ENCODE measurements around the gene PPP1R16B.

Gene PPP1R16B

GRCh38 chr20:38835792-38836191 lies 30.3 kb downstream of the PPP1R16B start:
- CTCF ChIA-PET = interaction anchor here (2.0 kb wide), 1 partner anchor 45 kb away, joined by 9 read pairs; no protein-coding TSS in a partner anchor
- Histone ChIP-seq H3K4me1 (ENCODE audit: control insufficient read depth, insufficient read depth, low read length) (no peaks in the 10 kb centered on the region), H3K9me3 (ENCODE audit: control insufficient read depth, insufficient read depth, low read depth, low read length) (no peaks in the 10 kb centered on the region), H3K4me3 (ENCODE audit: low read depth, low read length) (no peak overlapping the region), H3K27ac (ENCODE audit: extremely low read depth, low read depth, low read length) (no peak overlapping the region), H3K36me3 (ENCODE audit: control insufficient read depth in 2 of 2, insufficient read depth in 1 of 2, low read length in 2 of 2) (no peaks in the 10 kb centered on the region)
- TF ChIP-seq ZNF433 (tag by site-specific recombination; IDR thresholded peaks at IDR 0.05; ENCODE audit: low read depth) = no peak
- no peak for TF ChIP-seq GLIS2 (tag by site-specific recombination; IDR thresholded peaks at IDR 0.05)
- no peak for TF ChIP-seq KLF16 (tag by site-specific recombination; IDR thresholded peaks at IDR 0.05)
- no peak for TF ChIP-seq ZNF48 (tag by site-specific recombination; IDR thresholded peaks at IDR 0.05)
- TF ChIP-seq ZNF776 (tag by site-specific recombination; IDR thresholded peaks at IDR 0.05; ENCODE audit: borderline replicate concordance) = no peak
- no peak for TF ChIP-seq ZNF335 (tag by site-specific recombination; conservative IDR thresholded peaks at IDR 0.05)
- TF ChIP-seq HOXA7 (CRISPR knock-in tag; IDR thresholded peaks at IDR 0.05; ENCODE audit: borderline replicate concordance) = no peak
- TF ChIP-seq ZNF324 (tag by site-specific recombination; IDR thresholded peaks at IDR 0.05) = no peak
- POLR2A ChIA-PET = no interaction called here

- ChIA-PET CTCF (no interaction called here), POLR2A (no interaction called here)
- TF ChIP-seq ZNF324 (tag by site-specific recombination; IDR thresholded peaks at IDR 0.05) (no peak), ZFP41 (tag by site-specific recombination; IDR thresholded peaks at IDR 0.05; ENCODE audit: borderline replicate concordance) (no peak), YY2 (tag by site-specific recombination; IDR thresholded peaks at IDR 0.05) (no peak), ZNF416 (tag by site-specific recombination; IDR thresholded peaks at IDR 0.05) (no peak), IKZF3 (tag by site-specific recombination; IDR thresholded peaks at IDR 0.05) (no peak), ZNF214 (tag by site-specific recombination; IDR thresholded peaks at IDR 0.05; ENCODE audit: borderline replicate concordance) (no peak), ZNF366 (tag by site-specific recombination; conservative IDR thresholded peaks at IDR 0.05) (no peak)
- Histone ChIP-seq H3K4me1 (ENCODE audit: control insufficient read depth, insufficient read depth, low read length) (no peaks in the 10 kb centered on the region), H3K9me3 (ENCODE audit: control insufficient read depth, insufficient read depth, low read depth, low read length) (no peaks in the 10 kb centered on the region), H3K27ac (ENCODE audit: extremely low read depth, low read depth, low read length) (no peak overlapping the region), H3K36me3 (ENCODE audit: control insufficient read depth in 2 of 2, insufficient read depth in 1 of 2, low read length in 2 of 2) (no peaks in the 10 kb centered on the region), H3K4me3 (ENCODE audit: low read depth, low read length) (no peak overlapping the region)
Observed at GRCh38 chr20:38836991-38837390, 31.5 kb downstream of the PPP1R16B start.

- no peaks in the 10 kb centered on the region for H3K4me1 ChIP-seq (ENCODE audit: control insufficient read depth, insufficient read depth, low read length)
Observed at GRCh38 chr20:38838326-38838725, 32.8 kb downstream of the PPP1R16B start.

GRCh38 chr20:38839563-38839962 lies 34.1 kb downstream of the PPP1R16B start:
- Histone ChIP-seq H3K9me3 (ENCODE audit: control insufficient read depth, insufficient read depth, low read depth, low read length) (no peaks in the 10 kb centered on the region), H3K27ac (ENCODE audit: extremely low read depth, low read depth, low read length) (no peak overlapping the region), H3K36me3 (ENCODE audit: control insufficient read depth in 2 of 2, insufficient read depth in 1 of 2, low read length in 2 of 2) (no peaks in the 10 kb centered on the region), H3K4me1 (ENCODE audit: control insufficient read depth, insufficient read depth, low read length) (no peaks in the 10 kb centered on the region), H3K4me3 (ENCODE audit: low read depth, low read length) (no peak overlapping the region)
- POLR2A ChIA-PET = no interaction called here
- CTCF ChIA-PET = interaction anchor here (0.8 kb wide), 1 partner anchor 34 kb away, joined by 5 read pairs; the partner anchor contains the start of gene PPP1R16B
- TF ChIP-seq ZBTB10 (tag by site-specific recombination; IDR thresholded peaks at IDR 0.05) = no peak
- peak; percentile 52 for TF ChIP-seq ZNF146 (tag by site-specific recombination; IDR thresholded peaks at IDR 0.05)

More at GRCh38 chr20:38838326-38838725, 32.8 kb downstream of the PPP1R16B start:
- Histone ChIP-seq H3K4me3 (ENCODE audit: low read depth, low read length) (no peak overlapping the region), H3K9me3 (ENCODE audit: control insufficient read depth, insufficient read depth, low read depth, low read length) (no peaks in the 10 kb centered on the region), H3K36me3 (ENCODE audit: control insufficient read depth in 2 of 2, insufficient read depth in 1 of 2, low read length in 2 of 2) (no peaks in the 10 kb centered on the region), H3K27ac (ENCODE audit: extremely low read depth, low read depth, low read length) (no peak overlapping the region)
- POLR2A ChIA-PET = no interaction called here
- CTCF ChIA-PET = no interaction called here
- TF ChIP-seq ZNF626 (tag by site-specific recombination; IDR thresholded peaks at IDR 0.05) (no peak), ZFHX2 (tag by site-specific recombination; conservative IDR thresholded peaks at IDR 0.05) (peak; percentile 44; the same call in 1 of the 2 replicates), HOXD13 (CRISPR knock-in tag; IDR thresholded peaks at IDR 0.05; ENCODE audit: borderline replicate concordance) (no peak), EGR2 (tag by site-specific recombination; IDR thresholded peaks at IDR 0.05; ENCODE audit: low read depth) (peak; percentile 37; the same call in 1 of the 2 replicates), ZNF132 (tag by site-specific recombination; IDR thresholded peaks at IDR 0.05; ENCODE audit: borderline replicate concordance) (no peak)
